ENCODE data around the gene GPR180.
A peak's percentile ranks its signal among the peaks of the same experiment; 100 is the strongest.

Gene GPR180

GRCh38 chr13:94595001-94595949 lies 6.4 kb upstream of the GPR180 start:
- no peaks in the 10 kb centered on the region for H3K27me3 ChIP-seq (ENCODE audit: insufficient read depth, poor library complexity, severe bottlenecking)
- TF ChIP-seq GABPA (IDR thresholded peaks at IDR 0.05; ENCODE audit: low read depth) (no peak), CTCF (IDR thresholded peaks at IDR 0.05; ENCODE audit: insufficient read depth, low read length) (no peak), SPI1 (IDR thresholded peaks at IDR 0.05; ENCODE audit: borderline replicate concordance, low read depth) (no peak; the same call in 1 of the 2 replicates), REST (IDR thresholded peaks at IDR 0.05; ENCODE audit: insufficient replicate concordance, low read depth) (no peak), POLR2AphosphoS5 (IDR thresholded peaks at IDR 0.05; ENCODE audit: low read depth) (no peak)
- peak overlapping the region; percentile 81 for H3K27ac ChIP-seq (replicated peaks)
- peak overlapping the region; percentile 90 for H3K4me3 ChIP-seq (replicated peaks; ENCODE audit: insufficient read depth, low read length)
- peak in 1 of 2 experiments; percentile 66 for DNase-seq (ENCODE audit: low read depth in 1 of 2, low spot score in 1 of 2)

- TF ChIP-seq POLR2AphosphoS5 (IDR thresholded peaks at IDR 0.05; ENCODE audit: low read depth): peak; percentile 94
- TF ChIP-seq REST (IDR thresholded peaks at IDR 0.05; ENCODE audit: insufficient replicate concordance, low read depth): peak; percentile 63
- peak; percentile 53; the same call in 1 of the 2 replicates for TF ChIP-seq SPI1 (IDR thresholded peaks at IDR 0.05; ENCODE audit: borderline replicate concordance, low read depth)
- no peak for TF ChIP-seq CTCF (IDR thresholded peaks at IDR 0.05; ENCODE audit: insufficient read depth, low read length)
- TF ChIP-seq GABPA (IDR thresholded peaks at IDR 0.05; ENCODE audit: low read depth): peak; percentile 28; the same call in 1 of the 2 replicates
- H3K4me3 ChIP-seq (replicated peaks; ENCODE audit: insufficient read depth, low read length): peak within 1 kb of the TSS; percentile 90
- DNase-seq (ENCODE audit: low read depth in 1 of 2, low spot score in 1 of 2): peak; percentile 97
- no peaks in the 10 kb centered on the region for H3K27me3 ChIP-seq (ENCODE audit: insufficient read depth, poor library complexity, severe bottlenecking)
- H3K27ac ChIP-seq (replicated peaks): peak within 1 kb of the TSS; percentile 81
Observed at GRCh38 chr13:94595950-94596574, 5.6 kb upstream of the GPR180 start, which contains the start of gene TGDS. Gene TGDS, minus strand, starts transcription at chr13:94596152. Its CDS starts 16 bp downstream, at chr13:94596136.

GRCh38 chr13:94596575-94596971 lies 5.1 kb upstream of the GPR180 start:
- peak overlapping the region; percentile 90 for H3K4me3 ChIP-seq (replicated peaks; ENCODE audit: insufficient read depth, low read length)
- DNase-seq (ENCODE audit: low read depth in 1 of 2, low spot score in 1 of 2): no peak
- no peaks in the 10 kb centered on the region for H3K27me3 ChIP-seq (ENCODE audit: insufficient read depth, poor library complexity, severe bottlenecking)
- TF ChIP-seq SPI1 (IDR thresholded peaks at IDR 0.05; ENCODE audit: borderline replicate concordance, low read depth) (no peak), CTCF (IDR thresholded peaks at IDR 0.05; ENCODE audit: insufficient read depth, low read length) (no peak), REST (IDR thresholded peaks at IDR 0.05; ENCODE audit: insufficient replicate concordance, low read depth) (no peak), POLR2AphosphoS5 (IDR thresholded peaks at IDR 0.05; ENCODE audit: low read depth) (no peak)
- peak overlapping the region; percentile 81 for H3K27ac ChIP-seq (replicated peaks)

Measured in HL-60 (cell line).